ENCODE measurements around the gene ACE.

The ACE gene

DNA sequence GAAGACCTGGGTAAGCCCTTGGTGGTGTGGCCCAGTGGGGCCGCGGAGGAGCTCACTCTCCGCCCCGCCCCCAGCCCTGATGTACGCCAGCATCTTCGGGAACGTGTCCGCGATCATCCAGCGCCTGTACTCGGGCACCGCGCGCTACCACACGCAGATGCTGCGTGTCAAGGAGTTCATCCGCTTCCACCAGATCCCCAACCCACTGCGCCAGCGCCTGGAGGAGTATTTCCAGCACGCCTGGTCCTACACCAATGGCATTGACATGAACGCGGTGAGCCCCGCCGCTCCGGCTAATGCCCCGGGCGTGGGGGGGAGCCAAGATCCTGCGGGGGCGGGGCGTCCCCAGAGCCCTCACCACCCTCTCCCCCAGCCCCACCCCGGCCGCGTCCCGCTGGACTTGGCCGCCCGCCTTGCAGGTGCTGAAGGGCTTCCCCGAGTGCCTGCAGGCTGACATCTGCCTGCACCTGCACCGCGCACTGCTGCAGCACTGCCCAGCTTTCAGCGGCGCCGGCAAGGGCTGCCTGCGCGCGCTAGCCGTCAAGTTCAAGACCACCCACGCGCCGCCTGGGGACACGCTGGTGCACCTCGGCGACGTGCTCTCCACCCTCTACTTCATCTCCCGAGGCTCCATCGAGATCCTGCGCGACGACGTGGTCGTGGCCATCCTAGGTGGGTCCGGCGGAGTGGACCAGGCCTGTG, 61.3 kb downstream of the ACE start:
- no peak for DNase-seq (ENCODE audit: low read depth)

DNA sequence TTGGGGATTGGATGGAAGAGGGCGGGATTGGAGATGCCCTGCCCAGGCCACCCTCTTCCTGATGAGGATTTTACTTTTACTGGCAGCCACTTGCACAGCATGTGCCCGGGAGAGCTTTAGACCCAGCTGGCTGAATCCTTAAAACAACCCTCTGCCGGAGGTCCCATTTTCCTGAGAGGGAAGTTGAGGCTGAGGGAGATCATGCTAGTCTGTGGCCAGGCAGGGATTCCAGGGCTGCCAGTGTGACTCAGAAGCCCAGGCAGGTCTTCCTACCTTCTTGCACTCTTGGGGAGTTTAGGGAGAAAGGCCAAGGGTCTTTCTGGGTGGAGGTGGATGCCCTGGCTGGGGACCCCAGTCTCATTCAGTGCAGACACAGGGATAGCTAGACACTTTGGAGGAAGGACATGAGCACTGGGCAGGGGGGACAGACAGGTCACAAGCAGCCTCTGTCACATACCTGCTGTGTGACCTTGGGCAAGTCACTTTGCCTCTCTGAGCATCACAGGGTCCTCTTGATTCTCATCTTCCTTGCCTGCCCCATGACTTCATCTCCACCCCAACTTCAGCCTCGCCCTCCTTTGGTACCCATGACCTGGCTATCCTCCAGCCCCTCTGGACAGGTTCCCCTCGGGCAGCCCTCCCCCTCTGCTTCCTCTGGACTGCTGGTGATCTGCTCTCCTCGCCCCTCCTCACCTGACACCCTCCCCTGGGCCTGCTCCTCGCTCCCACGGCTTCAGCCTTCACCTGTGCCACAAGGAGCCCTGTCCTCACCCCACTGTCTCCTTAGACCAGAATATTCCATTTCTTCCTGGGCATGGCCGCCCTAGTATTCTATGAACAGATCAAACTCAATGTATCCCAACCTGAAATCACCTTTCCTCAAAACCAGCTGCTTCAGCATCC, 62.1 kb downstream of the ACE start:
- no peak for DNase-seq (ENCODE audit: low read depth)

GRCh38 chr17:63540590-63540989, 63.7 kb downstream of the ACE start:
- no peak for DNase-seq (ENCODE audit: low read depth)

DNA sequence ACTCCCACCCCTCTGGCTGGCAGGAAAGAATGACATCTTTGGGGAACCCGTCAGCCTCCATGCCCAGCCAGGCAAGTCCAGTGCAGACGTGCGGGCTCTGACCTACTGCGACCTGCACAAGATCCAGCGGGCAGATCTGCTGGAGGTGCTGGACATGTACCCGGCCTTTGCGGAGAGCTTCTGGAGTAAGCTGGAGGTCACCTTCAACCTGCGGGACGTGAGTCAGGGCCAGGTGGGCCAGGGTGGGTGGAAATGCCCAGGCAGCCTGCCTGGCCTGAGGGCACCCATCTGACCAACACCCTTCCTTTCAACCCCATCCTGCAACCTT, 65.3 kb downstream of the ACE start:
- no peak for DNase-seq (ENCODE audit: low read depth)

- no peak for DNase-seq (ENCODE audit: low read depth)
Observed at GRCh38 chr17:63542942-63543821, 66.3 kb downstream of the ACE start.

GRCh38 chr17:63543822-63544420, 67.1 kb downstream of the ACE start:
- DNase-seq (ENCODE audit: low read depth) = no peak

DNA sequence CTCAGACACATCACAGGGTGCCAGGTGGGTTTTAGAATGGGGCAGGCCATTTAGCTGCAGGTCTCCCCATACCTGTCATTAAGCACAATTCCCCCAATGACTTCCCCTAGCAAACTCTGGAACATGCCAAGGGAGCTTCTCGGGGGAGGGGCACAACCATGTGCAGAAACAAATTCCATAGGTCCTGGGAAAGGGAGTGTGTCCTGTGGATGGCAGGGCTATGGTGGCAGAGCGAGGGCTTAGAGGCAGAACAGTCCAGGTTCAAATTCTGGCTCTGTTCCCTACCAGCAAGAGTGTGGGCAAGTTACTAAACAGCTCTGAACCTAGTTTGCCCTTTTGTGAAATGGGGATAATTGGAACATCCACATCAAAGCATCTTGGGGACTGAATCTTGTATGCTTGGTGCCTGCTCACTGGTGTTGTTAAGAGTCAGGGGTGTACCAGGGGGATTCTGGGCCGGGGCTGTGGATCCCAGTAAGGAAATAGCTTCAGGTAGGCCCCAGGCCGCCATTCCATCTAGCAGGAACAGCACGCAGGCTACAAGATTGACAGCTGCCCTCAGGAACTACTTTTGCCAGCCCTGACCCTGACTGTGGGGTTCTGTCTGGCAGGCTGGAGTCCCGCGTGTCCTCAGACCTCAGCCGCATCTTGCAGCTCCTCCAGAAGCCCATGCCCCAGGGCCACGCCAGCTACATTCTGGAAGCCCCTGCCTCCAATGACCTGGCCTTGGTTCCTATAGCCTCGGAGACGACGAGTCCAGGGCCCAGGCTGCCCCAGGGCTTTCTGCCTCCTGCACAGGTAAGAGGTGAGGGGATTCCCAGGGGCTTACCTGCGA, 67.8 kb downstream of the ACE start:
- no peak for DNase-seq (ENCODE audit: low read depth)

DNA sequence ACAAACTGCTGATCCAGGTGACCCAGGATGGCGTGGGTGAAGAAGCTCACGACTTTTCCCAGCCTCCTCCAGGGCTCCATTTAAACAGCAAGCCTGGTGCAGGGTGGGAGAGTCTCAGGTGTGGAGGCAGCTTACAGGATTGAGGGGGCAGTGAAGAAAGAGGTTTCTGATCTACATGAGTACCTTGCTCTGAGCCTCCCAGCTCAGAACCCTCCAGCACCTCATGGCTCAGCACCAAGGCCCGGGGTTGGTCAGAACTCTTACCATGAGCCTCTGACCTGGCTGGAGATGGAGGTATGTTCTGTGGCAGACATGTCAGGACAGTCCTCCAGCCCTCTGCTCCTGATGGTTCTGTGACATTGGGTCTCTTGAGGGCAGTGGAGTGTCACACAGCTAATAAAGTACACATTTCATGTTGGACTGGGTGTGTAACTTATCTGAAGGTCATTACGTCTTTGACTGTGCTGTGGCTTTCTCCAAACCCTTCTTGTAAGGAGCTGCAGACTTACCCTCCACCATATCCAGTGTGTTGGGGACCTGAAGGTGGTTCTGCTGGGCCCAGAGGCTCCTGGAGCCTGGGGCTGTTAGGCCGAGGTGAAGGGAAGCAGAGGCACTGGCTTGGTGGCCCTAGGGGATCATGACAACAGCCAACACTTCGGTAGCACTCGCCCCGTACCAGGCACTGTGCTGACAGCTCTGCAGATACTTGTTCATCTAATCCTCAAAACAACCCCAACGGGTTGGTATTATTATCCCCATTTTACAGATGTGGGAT, 69.6 kb downstream of the ACE start:
- DNase-seq (ENCODE audit: low read depth) = no peak

DNA sequence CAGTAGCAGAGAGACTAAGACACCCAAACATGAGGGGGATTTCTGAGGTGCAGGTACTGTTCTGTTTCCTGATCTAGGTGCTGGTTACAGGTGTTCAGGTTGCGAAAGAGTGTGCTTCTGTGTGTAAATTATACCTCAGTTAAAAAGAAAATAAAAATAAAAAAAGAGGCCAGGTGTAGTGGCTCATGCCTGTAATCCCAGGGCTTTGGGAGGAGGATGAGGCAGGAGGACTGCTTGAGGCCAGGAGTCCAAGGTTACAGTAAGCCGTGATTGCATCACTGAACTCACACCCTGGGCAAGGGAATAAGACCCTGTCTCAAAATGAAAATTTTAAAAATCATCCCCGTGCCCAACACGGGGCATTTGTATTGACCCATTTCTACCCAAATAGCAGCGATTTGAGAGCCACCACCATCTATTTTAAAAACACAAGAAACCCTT, 70.2 kb downstream of the ACE start:
- no peak for DNase-seq (ENCODE audit: low read depth)
